ENCODE data around the gene PDHB.
"Not testable (repeated sequence)": the region's sequence is repeated elsewhere in the genome, so short reads cannot be mapped to it uniquely, and the experiment has no call there.

PDHB gene

DNA sequence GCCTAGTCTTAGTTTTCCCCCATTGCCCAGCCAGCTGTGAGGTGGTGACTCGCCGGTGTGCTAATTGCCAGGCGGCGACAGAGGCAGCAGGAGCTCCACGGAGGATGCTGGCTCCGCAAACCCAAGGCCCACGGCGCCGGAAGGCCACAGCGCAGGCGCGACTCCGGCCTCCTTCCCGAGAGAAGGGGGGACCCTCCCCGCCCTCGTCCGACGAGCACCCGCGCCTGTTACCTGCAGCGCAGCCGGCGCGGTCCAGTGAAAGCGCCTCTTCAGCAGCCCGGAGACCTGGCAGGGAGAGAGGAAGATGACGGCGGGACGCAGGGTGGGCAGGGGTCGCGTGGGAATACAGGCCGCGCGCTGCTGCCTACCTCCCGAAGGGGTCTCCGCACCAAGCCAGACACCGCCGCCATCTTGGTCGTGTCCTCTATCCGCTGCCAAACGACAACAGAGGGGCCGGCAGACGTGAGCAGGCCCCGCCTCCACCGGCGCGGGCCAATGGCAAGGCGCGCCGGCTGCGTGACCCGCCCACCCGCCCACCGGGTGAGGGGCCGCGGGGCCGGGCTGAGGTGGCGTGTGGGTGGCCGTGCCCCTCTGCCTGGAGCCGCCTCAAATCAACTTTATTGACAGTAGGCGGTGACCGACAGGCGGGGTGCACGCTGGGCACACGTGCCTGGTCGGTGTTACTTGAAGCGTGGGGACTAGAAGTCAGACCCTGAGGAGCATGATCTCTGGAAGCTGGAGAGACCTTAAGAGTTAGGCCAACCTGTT, at the start of gene PDHB:
TSS of gene PDHB (minus strand) at position 433 of the 768 bp plus-strand sequence. CDS start at position 410, 23 bp downstream.
- DNase-seq: peak; percentile 88

DNA sequence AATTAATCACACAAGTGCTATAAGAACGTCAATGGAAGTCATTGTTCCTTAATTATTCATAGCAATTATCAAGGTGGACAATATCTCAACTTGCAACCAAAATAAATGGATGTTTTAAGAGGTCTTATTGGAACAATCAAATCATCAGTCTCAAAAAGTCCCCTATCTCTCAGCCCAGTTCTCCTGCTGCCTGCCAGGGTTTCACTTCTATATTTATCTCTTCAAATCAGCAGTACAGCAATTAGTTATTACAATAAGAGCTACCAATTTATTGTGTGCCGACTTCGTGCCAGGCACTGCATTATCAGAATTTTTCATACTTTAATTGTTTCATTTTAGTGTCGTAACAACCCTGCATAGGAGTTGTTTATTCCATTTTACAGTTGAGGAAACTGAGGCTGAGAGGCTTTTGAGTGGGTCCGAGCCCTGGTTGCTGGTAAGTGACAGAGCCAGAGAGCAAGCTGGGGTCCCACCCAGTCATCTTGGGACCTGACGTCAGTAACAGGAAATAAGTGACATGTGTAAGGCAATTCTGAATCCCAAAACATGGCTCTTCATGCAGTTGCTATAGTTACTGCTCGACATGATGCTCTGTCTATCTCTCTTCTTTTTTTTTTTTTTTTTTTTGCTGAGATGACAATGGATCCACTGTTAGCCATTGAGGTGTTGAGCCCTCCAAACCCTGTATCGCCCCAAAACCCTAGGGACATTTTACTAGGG, 49.4 kb upstream of the PDHB start:
- DNase-seq: no peak

DNA sequence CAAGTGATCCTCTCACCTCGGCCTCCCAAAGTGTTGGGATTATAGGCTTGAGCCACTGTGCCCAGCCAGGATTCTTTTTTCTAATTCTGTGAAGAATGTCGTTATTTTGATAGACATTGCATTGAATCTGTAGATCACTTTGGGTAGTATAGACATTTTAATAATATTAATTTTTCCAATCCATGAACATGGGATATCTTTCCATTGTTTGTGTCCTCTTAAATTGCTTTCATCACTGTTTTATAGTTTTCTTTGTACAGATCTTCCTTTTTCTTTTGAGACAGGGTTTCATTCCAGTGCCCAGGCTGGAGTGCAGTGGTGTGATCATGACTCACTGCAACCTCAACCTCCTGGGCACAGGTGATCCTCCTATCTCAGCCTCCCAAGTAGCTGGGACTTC, 46.7 kb upstream of the PDHB start:
- no peak for DNase-seq

DNA sequence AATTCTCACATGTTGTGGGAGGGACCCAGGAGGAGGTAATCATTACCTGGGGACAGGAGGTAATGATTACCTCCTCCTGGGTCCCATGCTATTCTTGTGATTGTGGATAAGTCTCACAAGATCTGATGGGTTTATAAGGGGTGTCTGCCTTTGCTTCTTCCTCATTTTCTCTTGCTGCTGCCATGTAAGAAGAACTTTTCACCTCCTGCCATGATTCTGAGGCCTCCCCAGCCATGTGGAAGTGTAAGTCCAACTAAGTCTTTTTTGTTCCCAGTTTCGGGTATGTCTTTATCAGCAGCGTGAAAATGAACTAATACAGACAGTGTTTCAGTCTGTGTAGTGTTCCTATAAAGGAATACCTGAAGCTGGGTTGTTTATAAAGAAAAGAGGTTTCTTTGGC, 45.1 kb upstream of the PDHB start:
- no peak for DNase-seq

DNA sequence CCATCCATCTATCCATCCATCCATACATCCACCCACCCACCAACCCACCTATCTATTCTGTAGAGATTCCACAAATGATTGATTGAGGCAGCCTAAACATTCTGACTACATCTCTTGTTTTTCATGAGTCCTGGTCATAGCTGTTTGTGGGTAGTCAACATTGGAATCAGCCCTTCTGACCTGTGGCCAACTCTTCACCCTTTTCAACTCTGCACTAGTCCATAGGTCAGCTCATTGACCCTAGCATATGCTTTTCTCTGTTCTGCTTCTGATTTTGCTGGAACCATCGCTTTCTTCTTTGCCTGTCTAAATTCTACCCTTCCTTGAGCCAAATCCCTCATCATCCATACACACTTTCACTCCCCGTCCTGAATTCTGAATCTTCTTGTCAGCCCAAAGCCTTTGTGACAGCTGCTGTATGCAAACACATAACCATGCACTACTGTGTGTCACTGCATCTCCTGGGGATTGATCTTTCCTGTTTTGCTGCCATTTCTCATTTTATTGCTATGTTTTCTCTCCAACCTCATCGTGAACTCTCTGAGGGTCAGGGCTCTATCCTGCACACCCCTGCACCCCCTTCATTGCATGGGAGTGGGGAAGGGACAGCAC, 41.4 kb upstream of the PDHB start:
- DNase-seq: no peak

DNA sequence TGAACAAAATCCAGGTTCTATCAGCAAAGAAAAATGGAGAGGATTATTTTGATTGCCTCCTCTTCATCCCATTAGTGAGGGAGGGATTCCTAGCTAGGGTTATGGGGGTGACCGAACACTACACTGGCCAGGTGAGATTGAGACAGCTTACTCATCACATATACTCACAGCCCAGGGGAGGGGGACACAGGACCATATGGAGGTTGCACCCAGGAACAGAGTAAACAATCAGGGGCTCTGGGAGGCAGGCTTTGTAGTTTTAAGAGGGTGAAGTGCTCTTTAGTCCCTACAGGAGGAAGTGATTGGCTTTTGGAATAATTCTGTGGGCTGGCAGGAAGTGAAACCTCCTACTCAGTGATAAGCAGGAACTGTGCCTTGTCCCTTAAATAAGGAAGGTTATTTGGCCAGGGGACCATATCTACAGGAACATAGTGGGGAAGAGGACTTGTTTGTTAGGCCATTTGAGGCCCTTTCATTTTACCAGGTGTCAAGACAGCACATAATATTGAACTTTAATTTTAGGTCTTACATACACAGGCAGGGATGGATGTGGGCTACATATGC, 40.8 kb upstream of the PDHB start:
- no peak for DNase-seq

DNA sequence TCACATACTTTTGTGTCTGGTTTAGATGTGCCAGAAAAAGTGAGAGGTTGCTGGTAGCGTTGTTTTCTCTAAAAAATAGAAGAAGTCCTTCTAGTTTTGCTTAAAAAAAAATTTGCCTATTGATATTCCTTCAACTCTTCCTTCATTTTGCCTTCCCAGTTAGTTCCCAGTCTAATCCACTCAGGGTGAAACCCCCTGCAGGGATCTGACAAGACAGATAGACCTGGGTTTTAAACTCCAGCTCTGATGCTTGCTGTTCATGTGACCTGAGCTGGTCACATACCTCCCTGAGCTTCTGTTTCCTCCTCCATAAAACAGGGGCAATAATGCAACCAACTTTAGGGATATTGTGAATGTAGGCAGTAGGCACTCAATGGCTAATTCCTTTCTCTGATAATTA, 39.6 kb upstream of the PDHB start:
- DNase-seq: no peak

DNA sequence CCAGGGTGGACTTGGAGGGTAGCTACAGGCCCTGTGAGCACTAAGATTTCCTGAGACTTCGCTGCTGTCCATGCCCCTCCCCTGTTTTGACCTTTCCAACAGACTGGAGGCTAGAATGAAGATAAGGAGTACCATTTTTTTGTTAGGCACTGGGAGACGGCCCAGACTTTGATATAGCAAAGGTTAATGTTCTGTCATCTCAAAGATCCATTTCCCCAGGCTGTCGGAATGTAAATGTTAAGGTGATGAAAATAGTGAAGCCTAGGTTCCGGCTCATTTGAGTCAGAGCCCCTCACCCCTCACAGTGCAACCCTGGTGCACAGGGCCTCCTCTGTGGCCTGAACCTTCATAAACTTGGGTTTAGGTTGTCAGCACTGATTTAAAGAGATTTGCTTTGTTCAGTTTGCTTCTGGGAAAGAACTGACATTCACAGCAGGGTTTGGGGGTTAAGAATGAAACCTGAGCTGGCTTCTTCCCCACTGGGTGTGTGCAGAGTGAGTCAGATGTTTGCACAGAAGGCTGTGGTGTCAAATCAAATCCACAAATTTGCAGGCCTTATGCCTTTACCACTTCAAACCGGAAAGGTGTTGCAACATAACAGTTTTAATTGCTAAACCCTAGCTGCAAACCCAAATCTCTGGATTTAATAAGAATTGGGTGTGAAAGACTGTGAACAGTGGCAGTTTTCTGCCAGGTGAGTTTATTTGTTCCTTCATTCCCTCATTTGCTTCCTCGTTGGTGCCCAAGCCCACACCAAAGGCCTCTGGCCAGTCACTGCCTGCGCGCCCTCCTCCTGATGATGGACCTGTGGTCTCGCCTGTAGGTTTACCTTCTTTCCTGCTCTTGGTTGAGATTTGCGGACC, 37.6 kb upstream of the PDHB start:
- peak; percentile 42 for DNase-seq

DNA sequence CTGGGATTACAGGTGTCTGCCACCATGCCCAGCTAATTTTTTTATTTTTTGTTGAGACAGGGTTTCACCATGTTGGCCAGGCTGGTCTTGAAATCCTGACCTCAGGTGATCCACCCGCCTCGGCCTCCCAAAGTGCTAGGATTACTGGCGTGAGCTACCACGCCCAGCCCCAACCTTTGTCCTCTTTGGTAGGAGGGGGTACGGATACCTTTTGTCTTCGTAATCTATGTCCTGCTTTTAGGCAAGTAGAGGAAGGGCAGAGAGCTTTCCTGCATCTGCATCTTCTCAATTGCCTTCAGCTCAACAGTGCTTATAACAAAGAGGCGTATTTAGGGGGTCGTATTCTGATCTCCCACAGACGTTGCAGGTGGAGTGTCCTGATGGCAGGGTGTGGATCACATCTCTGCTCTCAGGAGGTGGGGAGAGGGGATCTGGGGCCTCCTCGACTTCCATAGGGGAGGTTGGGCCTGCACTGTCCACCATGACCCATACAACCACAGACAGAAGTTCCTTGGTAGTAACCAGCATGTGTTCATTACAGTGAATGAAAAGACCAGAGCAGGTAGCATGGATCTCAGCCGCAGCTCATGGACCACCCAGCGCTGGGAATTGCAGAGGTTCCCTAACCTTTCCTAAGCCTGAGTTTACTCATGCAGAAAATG, 36.9 kb upstream of the PDHB start:
- no peak for DNase-seq

DNA sequence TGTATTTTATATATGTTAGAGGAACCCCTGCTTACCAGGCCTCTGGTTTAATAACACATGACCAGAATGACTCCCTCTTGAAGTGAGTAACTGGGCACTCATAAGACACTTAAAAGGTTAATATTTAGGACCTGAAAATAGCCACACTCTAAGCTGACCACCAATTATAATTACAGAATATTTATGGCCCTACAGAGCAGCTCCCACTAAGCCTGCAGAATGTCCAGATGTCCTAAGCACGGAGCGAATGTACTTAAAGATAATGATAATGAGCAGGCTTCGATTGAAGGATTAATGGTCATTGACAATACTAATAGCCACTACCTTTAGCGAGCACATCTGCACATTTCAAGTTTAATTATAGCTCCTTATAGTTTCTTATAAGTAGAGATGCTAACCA, 35.5 kb upstream of the PDHB start:
- no peak for DNase-seq

DNA sequence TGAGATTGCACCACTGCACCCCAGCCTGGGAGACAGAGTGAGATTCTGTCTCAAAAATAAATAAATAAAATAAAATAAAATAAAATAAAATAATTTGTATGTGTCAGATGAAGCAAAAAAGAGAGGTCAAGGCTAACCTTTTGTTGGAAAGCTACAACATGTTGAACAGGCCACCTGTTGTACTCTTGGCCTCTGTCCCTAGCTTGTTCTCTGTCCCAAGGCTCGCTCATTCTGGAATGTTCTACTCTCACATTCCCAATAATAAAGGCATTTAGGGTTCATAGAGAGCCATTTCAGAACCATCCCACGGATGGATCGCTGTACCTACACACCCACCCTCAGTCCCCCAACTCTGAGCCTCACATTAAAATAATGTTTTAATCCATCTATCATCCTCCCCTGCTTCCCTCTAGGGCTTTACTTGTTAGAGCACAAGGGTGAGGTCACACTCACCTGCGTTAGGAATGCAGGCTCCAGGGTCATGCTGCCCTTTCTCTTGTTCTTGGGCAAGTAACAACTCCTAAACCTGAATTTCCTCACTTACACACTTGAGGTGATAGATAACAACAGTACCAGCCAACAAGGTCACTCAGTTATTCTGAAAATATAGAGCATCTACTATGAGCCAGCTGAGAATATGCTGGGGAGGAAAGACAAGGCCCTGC, 33.4 kb upstream of the PDHB start:
- no peak for DNase-seq

DNA sequence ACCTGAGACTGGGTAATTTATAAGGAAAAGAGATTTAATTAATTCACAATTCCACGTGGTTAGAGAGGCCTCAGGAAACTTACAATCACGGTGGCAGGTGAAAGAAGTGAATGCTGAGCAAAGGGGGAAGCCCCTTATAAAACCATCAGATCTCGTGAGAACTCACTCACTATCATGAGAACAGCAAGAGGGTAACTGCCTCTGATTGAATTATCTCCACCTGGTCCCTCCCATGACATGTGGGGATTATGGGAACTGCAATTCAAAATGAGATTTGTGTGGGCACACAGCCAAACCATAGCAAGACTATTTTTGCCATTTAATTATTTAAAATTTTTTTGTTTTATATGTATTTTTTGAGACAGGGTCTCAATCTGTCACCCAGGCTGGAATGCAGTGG, 31.2 kb upstream of the PDHB start:
- no peak for DNase-seq

DNA sequence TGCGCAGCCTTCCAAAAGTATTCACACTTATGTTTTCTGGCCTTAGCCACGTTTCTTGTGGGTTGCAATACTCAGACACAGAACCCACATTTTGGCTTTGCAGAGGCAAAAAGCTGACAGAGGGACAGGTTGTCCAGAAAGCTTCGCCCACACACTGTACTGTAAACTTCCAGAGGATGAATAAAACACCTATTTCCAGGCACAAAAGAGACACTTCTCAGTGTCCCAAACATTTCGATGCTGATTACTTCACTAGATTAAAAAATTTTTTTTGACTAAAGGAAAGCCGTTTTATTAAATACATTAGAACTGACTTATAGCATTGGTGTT, 30.3 kb upstream of the PDHB start:
- no peak for DNase-seq

DNA sequence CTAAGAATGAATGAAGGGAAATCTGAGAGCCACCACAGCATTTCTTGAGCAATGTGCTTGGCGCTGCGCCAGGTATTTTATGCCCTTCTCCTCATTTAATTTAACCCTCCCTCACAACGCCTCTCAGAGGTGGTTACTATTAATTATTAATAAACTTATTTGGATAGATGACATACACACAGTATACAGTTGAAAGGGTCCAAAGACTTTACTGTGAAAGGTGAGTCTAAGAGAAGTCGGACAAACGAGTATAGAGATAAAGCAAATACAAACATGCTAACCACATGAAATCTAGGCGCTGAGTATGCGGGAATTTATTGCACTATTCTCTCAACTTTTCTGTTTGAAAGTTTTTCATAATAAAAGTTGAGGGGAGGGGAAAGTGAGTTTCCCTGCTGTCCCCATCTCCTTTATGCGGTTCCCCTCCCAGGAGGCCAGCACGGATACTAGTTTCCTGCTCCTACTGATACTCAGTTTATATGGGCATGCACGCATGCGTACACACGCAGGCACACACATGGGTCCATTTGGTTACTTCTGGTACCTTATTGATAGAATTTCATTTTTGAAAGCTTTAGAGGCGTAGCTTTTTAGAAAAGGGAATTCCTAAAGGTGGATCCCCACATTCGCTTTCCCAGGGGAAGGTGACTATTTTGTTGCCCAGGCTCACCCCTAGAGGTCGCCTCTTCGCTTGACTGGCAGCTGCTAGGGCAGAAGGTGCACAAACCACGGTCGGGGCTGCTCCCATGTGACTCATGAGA, 29.7 kb upstream of the PDHB start:
- DNase-seq: peak; percentile 73

DNA sequence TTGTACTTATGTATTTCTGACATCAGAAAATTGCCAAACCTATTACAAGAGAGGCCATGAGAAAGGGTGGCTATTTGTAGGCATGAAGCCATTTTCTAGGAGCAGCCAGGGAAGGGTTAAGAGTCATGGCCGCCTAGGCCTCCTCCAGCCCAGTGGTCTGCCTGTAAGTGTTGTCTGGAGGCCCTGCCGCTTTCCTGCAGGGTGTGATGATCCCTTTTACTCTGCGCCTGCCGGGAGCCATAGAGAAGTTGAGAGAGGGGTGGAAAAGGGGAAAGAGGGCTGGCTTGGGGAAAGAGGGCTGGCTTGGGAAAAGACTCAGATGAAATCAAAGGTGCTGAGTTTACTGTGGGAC, 29.2 kb upstream of the PDHB start:
- DNase-seq: no peak

DNA sequence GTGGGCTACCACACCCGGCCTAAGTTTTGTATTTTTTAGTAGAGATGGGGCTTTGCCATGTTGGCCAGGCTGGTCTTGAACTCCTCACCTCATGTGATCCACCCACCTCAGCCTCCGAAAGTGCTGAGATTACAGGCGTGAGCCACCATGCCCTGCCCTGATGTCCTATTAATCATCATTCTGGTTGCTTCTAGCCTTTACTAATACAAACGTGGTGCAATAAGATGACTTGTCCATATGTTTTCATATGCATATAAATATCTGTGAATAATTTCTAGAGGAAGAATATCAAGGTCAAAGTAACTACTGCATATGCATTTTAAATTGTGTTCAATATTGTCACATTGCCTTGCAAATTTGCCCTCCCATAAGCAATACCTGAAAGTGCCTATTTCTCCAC, 25.5 kb upstream of the PDHB start:
- DNase-seq: no peak

DNA sequence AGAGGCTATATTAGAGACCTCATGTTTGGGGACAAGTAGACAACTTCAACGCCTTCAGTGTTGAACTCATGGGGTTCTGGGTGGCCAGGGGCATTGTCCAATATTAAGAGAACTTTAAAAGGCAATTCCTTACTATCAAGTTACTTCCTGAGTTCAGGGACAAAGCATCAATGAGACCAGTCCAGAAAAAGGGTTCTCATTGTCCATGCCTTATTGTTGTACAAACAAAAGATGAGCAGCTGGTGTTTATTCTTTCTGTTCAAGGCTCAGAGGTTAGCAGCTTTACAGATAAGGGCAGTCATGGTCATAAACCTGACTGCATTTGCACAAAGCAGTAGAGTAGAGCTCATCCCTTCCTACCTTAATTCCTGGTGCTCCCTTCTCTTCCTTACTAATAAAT, 18.5 kb upstream of the PDHB start:
- no peak for DNase-seq

DNA sequence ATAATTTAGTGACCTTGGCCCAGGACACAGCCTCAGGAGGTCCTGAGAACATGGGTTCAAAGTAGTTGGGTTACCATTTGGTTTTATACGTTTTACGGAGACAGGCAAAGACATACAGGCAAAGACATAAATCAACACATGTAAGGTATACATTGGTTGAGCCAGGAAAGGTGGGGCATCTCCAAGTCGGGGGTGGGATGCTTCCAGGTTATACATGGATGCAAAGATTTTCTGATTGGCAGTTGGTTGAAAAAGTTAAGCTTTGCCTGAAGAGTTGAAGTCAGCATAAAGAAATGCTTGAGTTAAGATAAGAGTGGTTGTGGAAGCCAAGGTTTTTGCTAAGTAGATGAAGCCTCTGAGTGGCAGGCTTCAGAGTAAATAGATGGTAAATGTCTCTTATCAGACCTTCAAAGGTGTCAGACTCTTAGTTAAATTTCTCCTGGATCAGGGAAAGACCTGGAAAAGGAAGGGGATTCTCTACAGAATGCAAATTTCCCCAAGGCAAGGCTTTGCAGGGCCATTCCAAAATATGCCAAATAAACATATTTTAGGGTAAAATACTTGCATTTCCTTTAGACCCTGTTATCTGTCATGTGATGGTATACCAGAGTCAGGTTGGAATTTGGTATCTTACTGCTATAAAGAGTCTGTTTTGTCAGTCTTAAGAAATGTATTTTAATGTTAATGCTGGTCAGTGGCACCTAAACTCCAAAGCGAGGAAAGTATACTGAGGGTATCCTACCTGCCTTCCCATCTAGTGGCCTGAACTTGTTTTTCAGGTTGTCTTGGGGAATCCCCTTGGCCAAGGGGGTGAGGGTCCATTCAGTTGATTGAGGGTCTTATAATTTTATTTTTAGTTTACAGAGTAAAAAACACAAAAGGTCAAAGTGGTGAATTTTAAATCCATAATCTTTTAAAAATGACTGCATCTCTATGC, 8.2 kb upstream of the PDHB start:
- DNase-seq: no peak

DNA sequence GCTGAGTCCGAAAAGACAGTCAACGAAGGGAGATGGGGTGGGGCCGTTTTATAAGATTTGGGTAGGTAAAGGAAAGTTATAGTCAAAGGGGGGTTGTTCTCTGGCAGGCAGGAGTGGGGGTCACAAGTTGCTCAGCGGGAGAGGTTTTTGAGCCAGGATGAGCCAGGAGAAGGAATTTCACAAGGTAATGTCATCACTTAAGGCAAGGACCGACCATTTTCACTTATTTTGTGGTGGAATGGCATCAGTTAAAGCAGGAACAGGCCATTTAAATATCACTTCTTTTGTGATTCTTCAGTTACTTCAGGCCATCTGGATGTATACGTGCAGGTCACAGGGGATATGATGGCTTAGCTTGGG, 7.3 kb upstream of the PDHB start:
- DNase-seq: not testable (repeated sequence)

DNA sequence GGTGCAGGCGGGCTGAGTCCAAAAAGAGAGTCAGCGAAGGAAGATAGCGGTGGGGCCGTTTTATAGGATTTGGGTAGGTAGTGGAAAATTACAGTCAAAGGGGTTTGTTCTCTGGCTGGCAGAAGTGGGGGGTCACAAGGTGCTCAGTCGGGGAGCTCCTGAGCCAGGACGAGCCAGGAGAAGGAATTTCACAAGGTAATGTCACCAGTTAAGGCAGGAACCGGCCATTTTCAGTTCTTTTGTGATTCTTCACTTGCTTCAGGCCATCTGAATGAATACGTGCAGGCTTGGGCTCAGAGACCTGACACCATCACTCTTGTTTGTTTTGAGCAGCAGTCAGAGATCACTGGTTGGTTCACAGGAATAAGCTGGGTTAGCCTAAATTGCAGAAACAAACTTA, 3.6 kb upstream of the PDHB start:
- not testable (repeated sequence) for DNase-seq
